GM19463 (cell line): ENCODE data around the gene CHST12.
"Not testable (repeated sequence)": the region's sequence is repeated elsewhere in the genome, so short reads cannot be mapped to it uniquely, and the experiment has no call there.

ENCODE experiments used
- ATAC-seq: cut with Tn5 transposase; IDR thresholded peaks from one replicate; pipeline ENCODE4 v1.9.1; 2021; ENCODE audit warnings: mild to moderate bottlenecking, moderate library complexity; ENCODE audit not compliant: unreplicated experiment

The CHST12 gene

DNA sequence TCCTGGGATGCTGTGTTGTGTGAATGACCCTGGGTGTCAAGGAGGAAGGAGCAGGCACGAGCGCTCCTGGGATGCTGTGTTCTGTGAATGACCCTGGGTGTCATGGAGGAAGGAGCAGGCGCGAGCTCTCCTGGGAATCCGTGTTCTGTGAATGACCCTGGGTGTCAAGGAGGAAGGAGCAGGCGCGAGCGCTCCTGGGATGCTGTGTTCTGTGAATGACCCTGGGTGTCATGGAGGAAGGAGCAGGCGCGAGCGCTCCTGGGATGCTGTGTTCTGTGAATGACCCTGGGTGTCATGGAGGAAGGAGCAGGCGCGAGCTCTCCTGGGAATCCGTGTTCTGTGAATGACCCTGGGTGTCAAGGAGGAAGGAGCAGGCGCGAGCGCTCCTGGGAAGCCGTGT lies 25.9 kb upstream of the CHST12 start:
- not testable (repeated sequence) for ATAC-seq

DNA sequence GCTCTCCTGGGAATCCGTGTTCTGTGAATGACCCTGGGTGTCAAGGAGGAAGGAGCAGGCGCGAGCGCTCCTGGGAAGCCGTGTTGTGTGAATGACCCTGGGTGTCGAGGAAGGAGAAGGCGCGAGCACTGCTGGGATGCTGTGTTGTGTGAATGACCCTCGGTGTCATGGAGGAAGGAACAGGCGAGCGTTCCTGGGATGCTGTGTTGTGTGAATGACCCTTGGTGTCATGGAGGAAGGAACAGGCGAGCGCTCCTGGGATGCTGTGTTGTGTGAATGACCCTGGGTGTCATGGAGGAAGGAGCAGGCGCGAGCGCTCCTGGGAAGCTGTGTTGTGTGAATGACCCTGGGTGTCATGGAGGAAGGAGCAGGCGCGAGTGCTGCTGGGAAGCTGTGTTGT lies 25.3 kb upstream of the CHST12 start:
- not testable (repeated sequence) for ATAC-seq

DNA sequence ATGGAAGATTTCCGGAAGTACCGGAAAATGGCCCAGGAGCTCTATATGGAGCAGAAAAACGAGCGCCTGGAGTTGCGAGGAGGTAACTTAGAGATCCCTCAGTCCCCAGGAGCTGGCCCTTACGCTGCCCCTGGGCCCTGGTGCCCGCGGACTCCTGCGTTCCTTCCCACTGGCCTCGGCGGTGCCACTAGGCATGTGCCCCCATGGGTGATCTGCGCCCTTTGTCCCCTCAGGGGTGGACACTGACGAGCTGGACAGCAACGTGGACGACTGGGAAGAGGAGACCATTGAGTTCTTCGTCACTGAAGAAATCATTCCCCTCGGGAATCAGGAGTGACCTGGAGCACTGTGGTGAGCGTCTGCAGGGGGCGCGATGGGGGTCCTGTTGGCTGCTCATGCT lies 24.2 kb upstream of the CHST12 start:
- no peak for ATAC-seq

DNA sequence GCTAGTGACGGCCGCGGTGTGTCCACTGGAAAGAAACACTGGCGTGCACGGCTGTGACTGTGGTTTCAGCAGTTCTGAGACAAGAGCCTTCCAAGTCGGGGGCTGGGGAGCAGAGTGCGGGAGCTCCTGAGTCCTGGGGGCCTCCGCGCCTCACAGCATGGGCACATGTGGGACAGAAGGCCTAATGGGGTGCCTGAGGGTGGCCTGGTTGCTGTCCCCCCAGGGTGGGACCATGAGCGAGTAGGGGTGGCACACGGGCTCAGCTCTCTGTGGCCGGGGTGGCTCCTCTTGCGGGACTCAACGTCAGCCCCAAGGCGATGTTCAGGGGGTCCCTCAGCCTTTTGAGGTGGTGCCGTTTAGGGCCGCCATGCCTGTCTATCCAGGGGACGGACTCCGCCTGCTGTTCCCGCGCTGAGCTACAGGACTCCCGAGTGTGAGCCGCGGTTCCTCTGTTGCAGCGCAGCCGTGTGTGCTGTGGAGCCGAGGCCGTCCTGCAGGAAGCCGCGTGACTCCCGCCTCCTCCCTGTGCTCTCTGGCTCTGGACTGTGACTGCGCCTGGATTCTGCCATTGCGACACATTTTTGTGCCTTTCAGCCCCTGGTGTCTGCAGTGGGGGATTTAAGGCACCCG lies 23.5 kb upstream of the CHST12 start:
- no peak for ATAC-seq

DNA sequence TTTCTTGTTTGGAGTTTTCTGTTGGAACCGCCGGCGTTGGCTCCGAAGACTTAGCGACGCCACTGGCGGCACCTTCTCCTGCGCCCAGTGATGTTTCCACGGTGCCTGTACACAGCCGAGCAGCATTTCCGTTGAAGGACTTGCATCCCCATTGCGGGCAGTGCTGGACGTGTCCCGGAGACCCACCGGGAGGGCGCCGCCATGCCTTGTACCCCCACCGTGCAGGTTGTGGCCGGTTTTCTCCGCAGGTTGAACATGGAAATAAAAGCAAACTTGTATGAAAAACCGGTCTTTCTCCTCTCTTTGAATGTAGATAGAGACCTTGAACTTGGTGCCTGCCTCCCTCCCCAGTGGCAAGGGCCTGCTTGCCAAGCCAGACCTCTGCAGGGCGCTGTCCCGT lies 22.9 kb upstream of the CHST12 start:
- ATAC-seq, result no peak

DNA sequence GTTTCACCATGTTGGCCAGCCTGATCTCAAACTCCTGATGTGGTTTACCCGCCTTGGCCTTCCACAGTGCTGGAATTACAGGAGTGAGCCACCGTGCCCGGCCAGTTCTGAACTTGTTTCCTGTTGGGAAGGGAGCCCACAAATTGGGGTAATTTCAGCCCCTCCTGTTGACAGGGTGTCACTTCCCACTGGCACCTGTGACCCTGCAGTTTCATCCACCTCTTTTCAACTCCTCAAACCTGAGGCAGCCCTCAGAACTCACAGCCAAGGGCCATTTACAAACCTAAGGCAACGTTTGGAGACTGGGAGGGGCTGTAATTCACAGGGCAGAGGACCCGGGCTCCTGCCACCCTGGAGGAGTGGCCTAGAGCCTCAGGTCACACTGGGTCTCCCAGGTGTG lies 22.2 kb upstream of the CHST12 start:
- no peak for ATAC-seq

DNA sequence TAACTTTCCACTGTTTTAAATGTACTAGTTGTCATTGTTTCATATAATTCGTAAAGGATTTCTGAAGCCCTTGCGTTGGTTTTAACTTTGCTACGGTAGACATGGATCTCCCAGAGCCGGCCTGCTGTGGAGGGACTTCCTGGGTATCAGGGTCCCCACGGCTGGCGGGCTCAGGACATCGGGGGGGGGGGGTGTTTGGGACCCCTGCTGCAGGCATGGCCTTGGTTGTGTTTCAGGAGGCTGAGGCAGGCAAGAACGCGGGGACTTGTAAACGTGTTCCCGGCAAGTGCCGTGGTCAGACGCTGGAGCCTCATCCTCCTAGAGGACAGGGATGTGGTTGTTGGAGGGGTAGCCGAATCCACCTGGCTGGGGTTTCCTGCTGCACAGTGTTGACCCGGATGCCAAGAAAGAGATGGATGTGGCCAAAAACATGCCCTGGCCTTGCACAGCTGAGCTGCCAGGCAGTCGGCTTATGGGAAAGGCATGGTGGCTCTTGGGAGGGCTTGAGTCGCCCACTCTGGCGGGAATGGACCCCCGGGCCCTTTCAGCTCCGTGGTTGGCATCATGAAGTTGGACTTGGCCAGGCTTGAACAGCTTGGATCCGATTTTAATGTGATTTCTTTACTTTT lies 21.4 kb upstream of the CHST12 start:
- no peak for ATAC-seq

DNA sequence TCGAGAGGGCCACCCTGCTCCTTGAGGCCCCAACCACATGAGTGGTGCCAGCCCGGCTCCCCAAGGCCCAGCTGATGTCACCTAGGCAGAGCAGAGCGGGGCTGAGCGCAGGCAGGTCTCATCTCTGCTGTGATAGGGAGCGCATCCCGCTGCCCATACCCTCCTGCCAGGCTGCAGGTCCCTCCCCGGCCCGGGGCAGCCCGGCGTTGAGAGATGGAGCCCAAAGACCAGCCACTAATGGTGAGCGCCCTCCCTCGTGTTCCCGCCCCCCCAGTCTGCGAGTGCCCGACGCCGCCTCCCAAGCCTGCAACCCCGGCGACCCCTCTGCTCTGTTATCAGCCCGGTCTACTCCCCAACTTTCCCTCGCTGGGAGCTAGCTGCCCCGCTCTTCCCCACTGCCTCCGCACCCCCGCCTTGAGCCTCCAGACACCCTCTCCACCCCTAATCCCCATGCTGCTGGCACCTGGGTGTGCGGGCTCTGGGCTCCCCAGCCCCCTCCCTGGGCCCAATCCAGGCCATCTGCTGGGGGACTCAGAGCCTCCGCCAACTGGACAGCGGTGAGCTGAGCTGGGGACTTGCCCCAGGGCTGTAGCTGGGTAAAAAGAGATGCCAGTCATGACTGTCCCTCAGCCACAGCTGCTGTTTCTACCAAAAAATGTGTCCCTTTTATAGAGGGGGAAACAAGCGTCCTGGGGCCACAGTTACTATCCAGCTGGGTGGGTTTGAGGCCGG lies 19.7 kb upstream of the CHST12 start:
- ATAC-seq, result no peak

DNA sequence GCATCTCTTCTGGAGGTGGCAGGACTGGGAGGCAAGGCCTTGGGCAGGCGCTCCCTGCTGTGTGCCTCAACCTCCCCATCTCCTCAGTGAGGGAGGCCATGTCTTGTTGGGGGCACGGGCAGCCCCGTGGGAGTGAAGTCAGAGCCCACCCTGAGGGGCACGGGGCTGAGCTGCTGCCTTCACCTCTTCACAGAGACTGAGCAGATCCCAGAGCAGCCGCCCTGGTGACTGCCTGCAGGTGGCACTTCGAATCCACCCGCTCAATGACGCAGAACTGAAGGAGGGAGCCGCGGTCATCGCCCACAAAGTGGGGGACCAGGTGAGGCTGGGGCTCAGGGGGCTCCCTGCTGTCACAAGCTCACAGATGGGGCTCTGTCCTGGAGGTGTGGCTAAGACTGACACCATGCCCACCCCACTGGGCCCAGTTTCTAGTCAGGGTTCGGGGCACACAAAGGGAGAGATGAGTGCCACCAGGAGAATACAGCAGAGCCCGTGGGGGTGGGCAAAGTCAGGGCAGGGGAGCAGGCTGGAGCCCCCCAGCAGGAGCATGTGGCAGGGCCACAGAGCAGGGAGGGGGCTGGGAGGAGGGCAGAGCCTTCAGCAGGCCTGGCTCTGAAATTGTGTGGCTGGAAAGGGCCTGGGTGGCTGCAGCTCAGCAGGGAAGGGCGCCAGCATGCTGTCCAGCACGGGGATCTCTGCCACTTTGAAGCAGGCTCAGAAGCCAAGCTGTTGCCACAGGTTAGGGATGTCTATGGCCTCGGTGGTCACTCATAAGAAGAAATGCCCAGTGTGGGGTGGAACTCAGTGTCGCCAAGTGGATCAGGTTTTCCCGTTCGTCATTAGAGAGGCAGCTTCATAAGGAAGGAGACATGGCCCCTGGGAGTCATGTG lies 18.8 kb upstream of the CHST12 start:
- no peak for ATAC-seq

DNA sequence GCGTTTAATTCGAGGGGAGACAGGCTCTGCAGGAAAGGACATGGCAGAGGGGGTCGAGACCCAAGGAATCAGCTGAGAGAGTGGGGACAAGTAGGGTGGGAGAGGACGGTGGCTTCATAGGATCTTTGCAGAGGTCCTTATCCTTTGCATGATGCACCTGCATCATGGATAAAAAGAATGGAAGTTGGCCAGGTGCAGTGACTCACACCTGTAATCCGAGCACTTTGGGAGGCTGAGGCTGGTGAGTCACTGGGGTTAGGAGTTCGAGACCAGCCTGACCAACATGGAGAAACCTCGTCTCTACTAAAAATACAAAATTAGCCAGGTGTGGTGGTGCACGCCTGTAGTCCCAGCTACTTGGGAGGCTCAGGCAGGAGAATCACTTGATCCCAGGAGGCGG lies 17.3 kb upstream of the CHST12 start:
- ATAC-seq, result not testable (repeated sequence)

DNA sequence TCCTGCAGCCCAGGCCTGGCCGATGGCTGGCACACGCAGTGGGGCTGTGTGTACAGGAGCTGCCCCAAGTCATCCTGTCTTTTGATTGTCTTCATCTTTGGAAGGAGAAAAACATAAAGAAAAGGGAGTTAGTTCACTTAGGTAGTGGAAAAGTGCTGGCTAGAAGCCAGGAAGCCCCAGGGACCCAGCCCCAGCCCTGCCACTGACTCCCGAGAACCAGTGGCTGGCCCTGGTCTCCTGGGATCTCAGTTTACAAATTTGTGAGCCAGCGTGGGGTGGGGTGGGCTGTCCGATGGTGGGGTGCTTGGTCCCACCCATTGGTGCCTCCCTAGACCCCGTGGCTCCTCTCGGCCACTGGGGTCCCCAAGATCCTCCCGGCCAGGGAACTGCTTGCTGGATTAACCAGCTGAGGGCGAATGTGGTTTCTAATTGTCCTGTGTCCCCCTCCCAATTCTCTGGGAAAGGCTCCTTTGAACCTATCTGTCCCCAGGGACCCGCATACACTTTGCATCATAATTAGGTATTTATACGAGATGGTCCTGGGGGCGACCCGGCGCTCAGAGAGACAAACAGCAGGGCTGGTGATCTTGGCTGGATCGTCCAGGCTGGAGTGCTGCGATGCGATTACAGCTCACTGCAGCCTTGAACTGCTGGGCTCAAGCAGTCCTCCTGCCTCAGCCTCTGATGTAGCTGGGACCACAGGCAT lies 16.3 kb upstream of the CHST12 start:
- ATAC-seq, result no peak

DNA sequence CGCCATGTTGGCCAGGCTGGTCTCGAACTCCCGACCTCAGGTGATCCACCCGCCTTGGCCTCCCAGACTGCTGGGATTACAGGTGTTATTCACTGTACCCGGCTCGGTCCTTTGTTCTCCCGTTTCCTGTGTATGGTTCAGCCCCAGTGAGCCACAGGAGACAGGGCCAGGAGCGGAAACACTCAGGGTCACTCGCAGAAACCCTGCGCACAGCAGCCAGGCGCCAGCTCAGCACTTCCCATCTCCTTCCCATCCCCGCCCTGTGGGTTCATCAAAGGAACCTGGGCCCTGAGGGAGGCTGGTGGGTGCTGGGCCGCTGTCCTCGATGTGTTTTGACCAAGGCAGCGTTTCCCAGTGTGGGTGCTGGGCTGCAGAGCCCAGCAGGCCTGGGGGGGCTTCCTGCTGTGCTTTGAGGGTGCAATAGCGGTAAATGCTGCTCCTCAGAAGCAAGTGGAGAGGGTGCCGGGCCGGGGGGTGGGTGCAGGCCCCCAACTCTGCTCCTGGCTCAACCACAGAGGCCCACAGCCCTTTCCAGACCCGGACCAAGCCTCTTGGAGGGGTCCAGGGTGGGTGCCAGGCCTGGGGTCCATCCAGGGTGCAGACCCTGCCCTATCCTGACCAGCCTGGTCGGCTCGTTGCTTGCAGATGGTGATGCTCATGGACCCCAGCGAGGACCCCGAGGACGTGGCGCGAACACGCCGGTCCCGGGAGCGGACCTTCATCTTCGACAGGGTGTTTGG lies 15.3 kb upstream of the CHST12 start:
- no peak for ATAC-seq

DNA sequence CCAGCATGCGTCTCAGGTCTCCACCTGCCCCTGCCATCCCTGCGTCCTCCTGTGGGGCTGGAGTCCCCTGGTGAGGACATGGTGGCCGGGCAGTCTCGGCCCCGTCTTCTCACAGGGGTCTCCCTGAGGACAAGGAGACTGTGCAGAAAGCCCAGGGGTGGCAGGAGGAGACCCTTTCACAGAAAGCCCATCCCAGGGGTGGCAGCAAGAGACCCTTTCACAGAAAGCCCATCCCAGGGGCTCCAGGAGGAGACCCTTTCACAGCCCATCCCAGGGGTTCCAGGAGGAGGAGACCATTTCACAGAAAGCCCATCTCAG lies 14.8 kb upstream of the CHST12 start:
- no peak for ATAC-seq

DNA sequence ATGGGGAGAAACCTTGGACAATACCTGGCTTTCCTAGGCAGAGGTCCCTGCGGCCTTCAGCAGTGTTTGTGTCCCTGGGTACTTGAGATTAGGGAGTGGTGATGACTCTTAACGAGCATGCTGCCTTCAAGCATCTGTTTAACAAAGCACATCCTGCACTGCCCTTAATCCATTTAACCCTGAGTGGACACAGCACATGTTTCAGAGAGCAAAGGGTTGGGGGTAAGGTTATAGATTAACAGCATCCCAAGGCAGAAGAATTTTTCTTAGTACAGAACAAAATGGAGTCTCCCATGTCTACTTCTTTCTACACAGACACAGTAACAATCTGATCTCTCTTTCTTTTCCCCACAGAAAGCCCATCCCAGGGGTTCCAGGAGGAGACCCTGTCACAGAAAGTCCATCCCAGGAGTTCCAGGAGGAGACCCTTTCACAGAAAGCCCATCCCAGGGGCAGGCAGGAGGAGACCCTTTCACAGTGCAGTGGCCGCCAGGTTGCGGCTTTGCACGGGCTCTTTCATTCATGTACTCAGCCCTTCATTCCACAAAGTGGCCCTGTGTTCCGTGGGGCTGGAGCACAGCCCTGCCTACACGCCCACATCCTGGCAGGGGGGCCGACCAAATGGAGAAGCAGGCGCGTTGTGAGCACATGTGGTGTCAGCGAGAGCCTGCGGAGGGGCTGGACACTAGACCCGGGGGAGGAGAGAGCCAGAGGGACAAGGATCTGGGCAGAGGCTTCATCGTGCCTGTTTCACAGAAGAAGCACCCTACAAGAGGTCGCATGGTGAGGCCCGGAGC lies 13.2 kb upstream of the CHST12 start:
- not testable (repeated sequence) for ATAC-seq

DNA sequence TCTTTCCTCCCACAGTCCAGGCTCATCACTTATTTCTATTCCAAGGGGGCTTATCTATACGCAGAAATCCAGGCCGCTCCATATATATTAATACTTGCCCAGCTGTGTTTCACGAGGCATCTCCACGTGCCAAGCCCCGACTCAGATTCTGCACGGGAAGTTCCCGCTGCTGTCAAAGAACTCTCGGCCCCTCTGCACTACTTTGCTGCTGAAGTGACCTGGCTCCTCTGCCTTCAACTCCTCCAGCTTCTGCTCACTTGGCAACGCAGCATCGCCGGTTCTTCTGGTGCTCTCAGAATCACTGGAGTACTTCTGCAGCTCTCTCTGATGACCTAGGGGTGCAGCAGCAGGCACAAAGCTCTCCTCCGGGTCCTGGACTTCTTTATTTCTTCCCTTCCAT lies 9.7 kb upstream of the CHST12 start:
- ATAC-seq, result no peak

DNA sequence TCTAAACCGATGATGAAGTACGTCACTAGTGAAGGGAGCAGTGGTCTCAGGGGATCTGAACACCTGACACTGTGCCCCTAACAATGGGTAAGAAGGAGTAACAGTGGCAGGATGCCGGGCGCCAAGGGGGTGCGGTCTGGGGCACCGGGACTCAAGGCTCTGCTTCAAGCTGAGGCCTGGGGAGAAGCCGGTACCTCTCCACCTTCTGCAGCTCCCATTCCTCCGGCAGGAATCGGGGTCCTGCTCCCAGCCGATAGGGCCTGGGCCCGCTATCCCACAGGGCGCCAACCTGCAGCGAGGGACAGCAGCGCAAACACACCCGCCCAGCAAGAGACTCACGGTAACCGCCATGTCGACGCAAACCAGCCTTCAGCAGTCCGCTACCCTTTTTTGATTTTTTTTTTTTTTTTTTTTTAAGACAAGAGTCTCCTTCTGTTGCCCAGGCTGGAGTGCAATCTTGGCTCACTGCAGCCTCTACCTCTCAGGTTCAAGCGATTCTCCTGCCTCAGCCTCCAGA lies 8.8 kb upstream of the CHST12 start:
- no peak for ATAC-seq

DNA sequence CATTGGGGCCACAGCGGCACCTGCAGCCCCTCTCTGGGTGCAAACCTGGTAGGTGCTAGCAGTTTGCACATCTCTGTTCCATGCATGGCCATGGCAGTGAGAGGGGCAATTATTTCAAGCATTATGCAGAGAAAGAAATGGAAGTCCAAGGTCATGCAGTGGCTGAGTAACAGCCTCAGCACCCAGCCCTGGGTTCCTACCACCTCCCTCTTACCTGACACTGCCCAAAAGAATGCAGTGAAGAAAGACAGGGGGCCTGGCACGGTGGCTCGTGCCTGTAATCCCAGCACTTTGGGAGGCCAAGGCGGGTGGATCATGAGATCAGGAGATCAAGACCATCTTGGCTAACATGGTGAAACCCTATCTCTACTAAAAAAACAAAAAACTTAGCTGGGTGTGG lies 4.9 kb upstream of the CHST12 start:
- ATAC-seq, result no peak

DNA sequence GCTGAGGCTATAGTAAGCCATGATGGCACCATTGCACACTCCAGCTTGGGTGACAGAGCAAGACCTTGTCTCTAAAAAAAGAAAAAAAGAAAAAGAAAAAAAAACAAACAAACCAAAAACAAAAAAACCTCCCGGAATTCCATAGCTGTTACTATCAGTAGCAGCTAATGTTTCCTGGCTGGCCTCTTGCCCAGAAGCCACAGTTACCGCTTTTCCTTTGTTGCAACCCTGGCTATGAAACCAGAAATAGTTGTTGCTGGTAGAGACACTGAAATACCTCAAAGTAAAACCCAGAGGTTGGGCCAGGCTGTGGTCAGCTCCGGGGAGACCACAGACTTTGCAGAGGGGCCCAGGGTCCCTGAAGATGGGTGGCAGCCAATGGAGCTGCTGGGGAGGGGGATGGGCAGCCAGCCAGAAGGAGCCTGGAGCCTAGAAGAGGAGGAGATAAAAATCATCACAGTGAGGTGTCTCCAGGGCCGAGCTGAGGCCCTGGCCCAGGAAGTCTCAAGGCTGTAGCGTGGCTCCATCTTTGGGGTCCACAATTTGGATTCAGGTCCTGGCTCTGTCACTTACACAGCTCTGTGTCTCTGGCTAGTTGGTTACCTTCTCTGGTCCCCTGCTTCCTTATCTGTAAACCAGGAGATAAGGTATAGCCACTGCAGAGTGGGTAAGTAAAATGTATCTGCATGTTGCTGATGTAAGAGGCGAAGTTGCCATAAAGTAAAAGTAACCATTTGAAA lies 3.4 kb upstream of the CHST12 start:
- no peak for ATAC-seq

DNA sequence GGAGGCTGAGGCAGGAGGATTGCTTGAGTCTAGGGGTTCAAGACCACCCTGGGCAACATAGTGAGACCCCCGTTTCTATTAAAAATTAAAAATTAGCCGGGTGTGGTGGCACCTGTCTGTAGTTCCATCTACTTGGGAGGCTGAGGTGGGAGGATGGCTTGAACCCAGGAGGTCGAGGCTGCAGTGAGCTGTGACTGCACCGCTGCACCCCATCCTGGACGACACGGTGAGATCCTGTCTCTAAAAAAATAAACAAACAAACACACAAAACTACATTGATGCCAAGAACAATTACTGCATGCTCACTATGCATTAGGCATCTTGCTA lies 761 bp upstream of the CHST12 start:
- no peak for ATAC-seq
